SK-N-MC (cell line): ENCODE results near the gene FAM9A.
"Not testable (repeated sequence)": the region's sequence is repeated elsewhere in the genome, so short reads cannot be mapped to it uniquely, and the experiment has no call there.

Experiments used
- EZH2 ChIP-seq: fragments of 200-600 bp; sonication (generic); IDR thresholded peaks from one replicate; pipeline ENCODE4 v1.6.1; 2017; ENCODE audit warnings: antibody characterized with exemption
- FOXP2 ChIP-seq: optimal IDR thresholded peaks from 2 replicates; pipeline ENCODE3; 2011; ENCODE audit warnings: mild to moderate bottlenecking, moderate library complexity; ENCODE audit not compliant: insufficient read depth; ENCODE audit errors: extremely low read length, control extremely low read depth
- POLR2AphosphoS5 ChIP-seq: IDR thresholded peaks from 2 replicates; pipeline ENCODE4 v1.6.1; 2012; ENCODE audit warnings: mild to moderate bottlenecking, low read depth, low read length, borderline replicate concordance

DNA sequence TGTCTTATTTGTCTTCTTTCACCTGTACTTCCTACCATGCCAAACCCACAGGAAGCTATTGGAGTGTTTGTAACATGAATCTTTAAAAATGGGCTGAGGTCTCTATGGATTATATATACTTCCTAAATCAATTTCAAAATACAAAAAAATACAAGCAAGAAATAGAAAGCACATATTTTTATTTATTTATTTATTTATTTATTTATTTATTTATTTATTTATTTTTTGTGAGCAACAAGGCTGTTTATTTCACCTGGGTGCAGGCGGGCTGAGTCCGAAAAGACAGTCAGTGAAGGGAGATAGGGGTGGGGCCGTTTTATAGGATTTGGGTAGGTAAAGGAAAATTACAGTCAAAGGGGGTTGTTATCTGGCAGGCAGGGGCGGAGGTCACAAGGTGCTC, 19.3 kb downstream of the FAM9A start:
- not testable (repeated sequence) for TF ChIP-seq POLR2AphosphoS5, EZH2, FOXP2
